Astrocyte of the cerebellum (primary cell): ENCODE data around the gene MMRN1.

ENCODE experiments used
- DNase-seq: peaks from one replicate; pipeline ENCODE4 v3.0.0-alpha.2; 2011; ENCODE audit warnings: low read depth
- H3K4me3 ChIP-seq: 2 replicates; pipeline ENCODE4 v1.5.1; 2011; ENCODE audit warnings: mild to moderate bottlenecking, low read depth, low read length, moderate library complexity
- CTCF ChIP-seq: IDR thresholded peaks from 2 replicates; pipeline ENCODE4 v1.5.1; 2012; ENCODE audit warnings: low read length, low read depth, moderate library complexity, mild to moderate bottlenecking; ENCODE audit errors: missing control alignments
- in situ Hi-C: cut with HindIII; loops from 2 replicates; pipeline ENCODE4 v1.10.0; 2017; ENCODE audit warnings: low sequenced_read_pairs

Gene MMRN1

DNA sequence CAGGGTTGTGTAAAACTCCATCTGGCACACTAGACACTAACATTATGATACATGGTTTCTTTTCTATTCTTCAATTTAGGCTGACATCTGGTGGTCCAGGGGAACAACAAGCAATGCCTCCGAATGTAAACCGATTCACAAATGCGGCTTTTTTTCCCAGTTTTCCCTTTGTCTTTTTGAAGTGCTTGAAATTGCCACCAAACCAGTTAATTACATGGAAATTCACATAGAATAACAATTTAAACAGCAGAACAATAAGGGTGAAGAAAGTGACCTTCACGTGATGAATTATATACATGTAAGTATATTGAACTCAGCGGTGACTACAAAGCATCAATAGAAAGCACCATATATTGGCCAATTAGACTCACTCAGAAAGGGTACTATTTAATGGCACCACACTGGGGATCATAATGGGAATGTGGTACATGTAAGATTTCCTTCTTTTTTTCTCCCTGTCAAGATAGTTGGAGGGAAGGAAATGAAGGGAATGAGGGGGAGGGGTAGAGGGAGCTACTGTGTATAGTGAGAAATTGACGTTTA is 103.9 kb downstream of the MMRN1 start:
- in situ Hi-C loops = no loop called here
- no peak overlapping the region for H3K4me3 ChIP-seq
- no peak for DNase-seq
- TF ChIP-seq CTCF = no peak

DNA sequence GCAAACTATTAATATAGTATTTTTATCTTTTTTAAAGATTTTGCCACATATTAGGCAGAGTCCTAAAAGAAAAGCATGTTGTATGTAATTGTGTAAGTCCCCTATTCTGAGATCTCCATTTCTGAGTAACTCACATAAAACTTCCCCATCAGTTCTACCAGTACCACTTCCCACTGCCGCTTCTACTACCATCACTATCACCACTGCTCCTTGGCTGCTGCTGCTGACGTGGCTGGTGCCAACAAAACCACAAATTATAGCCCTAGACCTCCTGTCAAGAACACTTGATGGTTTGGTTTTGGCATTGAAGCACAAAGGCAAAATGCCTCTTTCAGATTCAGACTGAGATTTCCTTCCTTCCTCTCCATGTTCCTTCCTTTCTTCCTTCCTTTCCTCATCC is 106.4 kb downstream of the MMRN1 start:
- H3K4me3 ChIP-seq = no peak overlapping the region
- in situ Hi-C loops = no loop called here
- TF ChIP-seq CTCF = no peak
- no peak for DNase-seq

- no peak for DNase-seq
- TF ChIP-seq CTCF = no peak
- in situ Hi-C loops = no loop called here
- H3K4me3 ChIP-seq = no peak overlapping the region
Measured at GRCh38 chr4:90002441-90003062, 107.9 kb downstream of the MMRN1 start.
